ENCODE measurements around the gene COQ5.
"Not testable (repeated sequence)": the region's sequence is repeated elsewhere in the genome, so short reads cannot be mapped to it uniquely, and the experiment has no call there.

DNA sequence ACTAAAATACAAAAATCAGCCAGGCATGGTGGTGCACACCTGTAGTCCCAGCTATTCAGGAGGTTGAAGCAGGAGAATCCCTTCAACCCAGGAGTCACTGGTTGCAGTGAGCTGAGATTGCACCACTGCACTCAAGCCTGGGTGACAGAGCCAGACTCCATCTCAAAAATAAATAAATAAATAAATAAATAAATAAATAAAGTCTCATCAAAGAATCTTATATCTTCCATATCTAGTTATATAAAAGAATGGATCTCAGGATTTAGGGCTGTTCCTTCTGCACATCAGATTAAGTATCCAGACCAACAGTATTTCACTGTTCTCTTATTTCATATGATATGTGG lies 1.4 kb upstream of the COQ5 start:
- TF ChIP-seq, protein P1, sequence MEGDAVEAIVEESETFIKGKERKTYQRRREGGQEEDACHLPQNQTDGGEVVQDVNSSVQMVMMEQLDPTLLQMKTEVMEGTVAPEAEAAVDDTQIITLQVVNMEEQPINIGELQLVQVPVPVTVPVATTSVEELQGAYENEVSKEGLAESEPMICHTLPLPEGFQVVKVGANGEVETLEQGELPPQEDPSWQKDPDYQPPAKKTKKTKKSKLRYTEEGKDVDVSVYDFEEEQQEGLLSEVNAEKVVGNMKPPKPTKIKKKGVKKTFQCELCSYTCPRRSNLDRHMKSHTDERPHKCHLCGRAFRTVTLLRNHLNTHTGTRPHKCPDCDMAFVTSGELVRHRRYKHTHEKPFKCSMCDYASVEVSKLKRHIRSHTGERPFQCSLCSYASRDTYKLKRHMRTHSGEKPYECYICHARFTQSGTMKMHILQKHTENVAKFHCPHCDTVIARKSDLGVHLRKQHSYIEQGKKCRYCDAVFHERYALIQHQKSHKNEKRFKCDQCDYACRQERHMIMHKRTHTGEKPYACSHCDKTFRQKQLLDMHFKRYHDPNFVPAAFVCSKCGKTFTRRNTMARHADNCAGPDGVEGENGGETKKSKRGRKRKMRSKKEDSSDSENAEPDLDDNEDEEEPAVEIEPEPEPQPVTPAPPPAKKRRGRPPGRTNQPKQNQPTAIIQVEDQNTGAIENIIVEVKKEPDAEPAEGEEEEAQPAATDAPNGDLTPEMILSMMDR (IDR thresholded peaks at IDR 0.05; ENCODE audit: low read depth, low read length, poor library complexity, severe bottlenecking) = not testable (repeated sequence)
- TF ChIP-seq EZH2phosphoT487 (IDR thresholded peaks at IDR 0.05; ENCODE audit: borderline replicate concordance, low read length) = not testable (repeated sequence)
